Colon (tissue), 2 donors: Measurements from ENCODE around the gene LRMDA.

ENCODE experiments used
- FAIRE-seq: peaks from 2 replicates; lab custom pipeline; 2012; peaks lifted over from hg19 to GRCh38; lab: Jason Lieb, UNC
- donor health status: control.
- donor health status: control.

LRMDA gene

DNA sequence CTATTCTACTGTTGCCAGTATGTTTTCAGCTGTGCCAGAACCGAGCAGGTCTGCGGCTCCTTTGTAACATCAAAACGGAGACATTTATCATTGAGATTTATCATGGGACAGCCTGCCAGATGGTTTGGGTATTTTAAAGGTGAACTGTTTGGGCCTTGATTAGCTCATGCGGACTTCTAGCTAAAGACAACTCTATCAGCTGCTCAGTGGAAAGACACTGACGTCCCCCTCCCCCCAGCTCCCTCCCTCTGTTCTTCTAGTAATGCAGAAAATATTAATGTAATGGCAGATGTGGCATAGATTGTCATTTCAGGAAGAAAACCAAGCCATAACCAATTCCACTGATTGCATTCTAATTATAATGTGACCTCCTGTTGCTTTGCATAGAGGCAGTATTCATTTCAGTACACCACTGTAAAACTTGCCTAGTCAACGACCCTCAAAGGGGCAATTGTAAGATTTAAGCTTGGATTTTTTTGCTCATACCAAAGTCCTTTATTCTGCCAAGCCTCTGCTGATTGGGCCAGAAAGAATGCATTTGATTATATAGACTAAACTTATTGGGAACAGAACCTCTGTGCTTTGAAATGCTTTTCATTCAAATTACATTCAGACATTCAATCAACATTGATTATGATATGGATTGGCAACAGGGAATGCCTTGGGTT lies 966.8 kb downstream of the LRMDA start:
- FAIRE-seq = no peak

DNA sequence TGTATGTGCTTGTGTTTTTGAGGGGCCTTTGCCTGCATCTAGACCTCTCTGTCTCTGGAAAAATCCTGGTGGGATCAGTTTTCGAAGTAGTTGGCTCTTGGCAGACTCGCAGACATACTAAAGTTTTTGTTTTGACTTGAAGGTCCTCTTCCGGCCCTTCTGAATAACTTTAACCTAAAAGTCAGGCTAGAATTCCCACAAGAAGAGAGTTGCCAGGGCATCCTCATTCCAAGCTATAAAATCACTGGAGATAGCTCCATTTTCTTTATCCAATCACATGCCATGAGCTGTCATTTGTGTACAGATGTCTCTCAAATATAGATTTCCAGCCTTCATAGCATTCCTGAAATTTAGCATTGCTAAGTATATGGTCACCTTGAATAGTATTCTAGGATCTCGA lies 967.8 kb downstream of the LRMDA start:
- FAIRE-seq = no peak

DNA sequence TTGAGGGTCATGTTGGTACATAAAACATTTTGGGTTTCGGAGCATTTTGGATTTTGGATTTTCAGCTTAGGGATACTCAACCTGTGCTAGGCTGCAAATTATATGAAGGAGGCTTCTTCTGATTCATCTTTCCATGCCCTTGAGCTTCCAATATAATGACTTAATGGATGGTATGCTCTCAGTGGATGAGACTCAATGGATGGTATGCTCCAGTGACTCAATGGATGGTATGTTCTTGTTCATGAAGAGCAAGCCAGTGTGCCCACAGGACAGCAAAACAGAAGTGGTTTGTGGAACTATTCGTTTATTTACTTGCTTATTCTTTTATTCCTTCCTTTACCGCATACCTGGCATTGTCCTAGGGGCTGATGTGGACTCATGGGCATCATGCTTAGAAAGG lies 969.6 kb downstream of the LRMDA start:
- no peak for FAIRE-seq

- no peak for FAIRE-seq
Observed at GRCh38 chr10:76403912-76404311, 972.5 kb downstream of the LRMDA start.

- no peak for FAIRE-seq
Observed at GRCh38 chr10:76404531-76404930, 973.1 kb downstream of the LRMDA start.

GRCh38 chr10:76405922-76406321 lies 974.5 kb downstream of the LRMDA start:
- FAIRE-seq = no peak

DNA sequence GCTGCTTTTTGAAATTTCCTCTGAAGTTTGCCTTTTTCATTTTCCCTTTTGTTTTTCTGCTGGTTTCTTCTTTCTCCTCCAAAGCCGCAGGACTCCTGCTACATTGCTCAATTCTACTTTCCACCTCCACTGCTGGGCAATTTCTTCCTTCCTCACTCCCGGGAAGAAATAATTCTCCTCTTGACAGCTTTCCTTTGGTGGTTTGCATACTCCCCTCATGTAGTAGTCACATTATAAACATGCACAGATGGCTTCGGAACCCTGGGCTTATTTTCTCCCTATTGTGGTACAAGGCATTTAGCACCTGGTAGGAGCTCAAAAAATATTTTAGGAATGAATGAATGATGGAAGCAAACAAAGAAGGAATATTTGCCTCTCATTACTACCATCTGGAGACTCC lies 977.2 kb downstream of the LRMDA start:
- FAIRE-seq = no peak

GRCh38 chr10:76411729-76412435 lies 980.5 kb downstream of the LRMDA start:
- no peak for FAIRE-seq

GRCh38 chr10:76415554-76415953 lies 984.1 kb downstream of the LRMDA start:
- no peak for FAIRE-seq

DNA sequence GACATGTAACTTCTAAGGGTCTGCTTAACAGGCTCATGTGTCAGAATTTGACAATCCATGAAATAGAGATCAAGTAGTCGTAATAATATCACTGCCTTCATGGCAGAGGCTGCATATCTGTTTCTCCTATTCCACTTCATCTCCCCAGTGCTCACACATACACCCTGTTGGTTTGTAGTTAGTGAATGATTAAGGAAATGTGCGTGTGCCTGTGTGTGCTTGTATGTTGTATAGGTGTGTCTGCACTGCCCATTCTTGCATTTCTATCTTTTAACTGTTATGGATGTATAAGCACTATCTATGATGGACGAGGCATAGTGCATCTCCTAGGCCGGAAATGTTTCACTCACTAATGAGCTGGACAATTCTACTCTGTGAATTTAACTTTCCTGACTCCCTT lies 985.2 kb downstream of the LRMDA start:
- no peak for FAIRE-seq

DNA sequence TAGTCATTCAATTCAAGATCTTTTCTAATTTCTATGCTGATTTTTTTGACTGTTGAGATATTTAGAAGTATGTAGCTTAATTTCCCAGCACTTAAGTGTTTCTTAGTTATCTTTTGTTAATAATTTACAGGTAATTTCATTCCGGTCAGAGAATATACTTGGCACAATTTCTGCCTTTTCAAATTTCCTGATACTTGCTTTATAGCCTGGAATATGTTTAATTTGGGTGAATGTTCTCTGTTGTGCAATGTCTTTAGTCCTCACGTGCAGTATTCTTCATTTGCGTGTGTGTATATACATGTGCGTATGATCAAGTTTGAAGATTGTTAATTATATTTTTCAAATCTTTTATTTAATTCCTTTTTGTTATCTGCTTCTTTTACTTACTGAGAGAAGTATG lies 989.3 kb downstream of the LRMDA start:
- no peak for FAIRE-seq

GRCh38 chr10:76422769-76423168 lies 991.3 kb downstream of the LRMDA start:
- no peak for FAIRE-seq

GRCh38 chr10:76428551-76429367 lies 997.3 kb downstream of the LRMDA start:
- FAIRE-seq = no peak

- FAIRE-seq = no peak
Observed at GRCh38 chr10:76429368-76430060, 998.1 kb downstream of the LRMDA start.

- no peak for FAIRE-seq
Observed at GRCh38 chr10:76430061-76430645, 998.7 kb downstream of the LRMDA start.

- FAIRE-seq = no peak
Observed at GRCh38 chr10:76432016-76433012, 1000.9 kb downstream of the LRMDA start.

- FAIRE-seq = no peak
Observed at GRCh38 chr10:76433161-76434005, 1002.0 kb downstream of the LRMDA start.

DNA sequence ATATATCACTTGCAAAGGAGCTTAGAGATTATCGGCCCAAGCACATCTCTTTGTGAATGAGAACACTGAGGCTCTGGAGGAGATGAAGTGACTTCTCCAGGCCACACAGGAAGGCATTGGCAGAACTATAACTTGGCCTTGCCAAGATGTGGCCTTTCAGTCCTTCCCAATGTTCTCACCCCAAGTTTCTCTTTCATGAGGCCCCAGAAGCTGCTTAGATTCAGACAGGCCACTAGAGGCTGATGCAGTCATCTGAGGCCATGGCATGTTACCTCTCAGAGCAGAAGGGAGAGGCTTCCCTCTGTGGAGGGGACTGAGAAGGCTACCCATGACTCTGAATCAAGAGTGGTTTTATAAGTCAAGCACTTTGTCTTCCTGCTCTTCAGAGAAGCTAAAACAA lies 1003.7 kb downstream of the LRMDA start:
- FAIRE-seq = no peak

DNA sequence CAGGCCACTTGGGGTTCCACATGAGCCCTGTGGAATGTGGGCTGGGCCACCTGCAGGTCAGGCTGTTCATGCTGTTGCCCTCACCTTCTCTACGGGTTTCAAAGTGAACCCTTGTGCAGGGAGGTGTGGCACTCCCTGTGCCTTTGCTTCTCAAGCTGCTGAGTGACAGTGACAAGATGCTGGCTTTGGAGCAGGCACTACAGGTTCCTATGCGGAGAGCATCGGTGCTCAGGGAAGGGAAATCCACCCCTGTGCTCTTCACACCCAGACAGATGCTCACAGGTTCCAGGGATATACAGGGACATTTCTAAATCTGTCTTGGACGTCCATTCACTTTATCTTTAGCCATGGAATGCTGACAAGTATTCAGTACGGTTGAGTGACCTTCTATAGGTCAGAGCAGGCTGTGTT lies 1005.0 kb downstream of the LRMDA start:
- no peak for FAIRE-seq

GRCh38 chr10:76436981-76437380 lies 1005.6 kb downstream of the LRMDA start:
- FAIRE-seq = no peak
